PFSK-1 (cell line): Measurements from ENCODE around the gene RGS17.

Experiments
- SIN3A ChIP-seq: IDR thresholded peaks from 2 replicates; pipeline ENCODE4 v1.6.1; 2012; ENCODE audit warnings: mild to moderate bottlenecking, low read length, moderate library complexity, borderline replicate concordance; ENCODE audit not compliant: insufficient read depth
- TAF1 ChIP-seq: IDR thresholded peaks from 2 replicates; pipeline ENCODE4 v1.6.1; 2012; ENCODE audit warnings: low read length, control low read depth, borderline replicate concordance; ENCODE audit not compliant: insufficient read depth

DNA sequence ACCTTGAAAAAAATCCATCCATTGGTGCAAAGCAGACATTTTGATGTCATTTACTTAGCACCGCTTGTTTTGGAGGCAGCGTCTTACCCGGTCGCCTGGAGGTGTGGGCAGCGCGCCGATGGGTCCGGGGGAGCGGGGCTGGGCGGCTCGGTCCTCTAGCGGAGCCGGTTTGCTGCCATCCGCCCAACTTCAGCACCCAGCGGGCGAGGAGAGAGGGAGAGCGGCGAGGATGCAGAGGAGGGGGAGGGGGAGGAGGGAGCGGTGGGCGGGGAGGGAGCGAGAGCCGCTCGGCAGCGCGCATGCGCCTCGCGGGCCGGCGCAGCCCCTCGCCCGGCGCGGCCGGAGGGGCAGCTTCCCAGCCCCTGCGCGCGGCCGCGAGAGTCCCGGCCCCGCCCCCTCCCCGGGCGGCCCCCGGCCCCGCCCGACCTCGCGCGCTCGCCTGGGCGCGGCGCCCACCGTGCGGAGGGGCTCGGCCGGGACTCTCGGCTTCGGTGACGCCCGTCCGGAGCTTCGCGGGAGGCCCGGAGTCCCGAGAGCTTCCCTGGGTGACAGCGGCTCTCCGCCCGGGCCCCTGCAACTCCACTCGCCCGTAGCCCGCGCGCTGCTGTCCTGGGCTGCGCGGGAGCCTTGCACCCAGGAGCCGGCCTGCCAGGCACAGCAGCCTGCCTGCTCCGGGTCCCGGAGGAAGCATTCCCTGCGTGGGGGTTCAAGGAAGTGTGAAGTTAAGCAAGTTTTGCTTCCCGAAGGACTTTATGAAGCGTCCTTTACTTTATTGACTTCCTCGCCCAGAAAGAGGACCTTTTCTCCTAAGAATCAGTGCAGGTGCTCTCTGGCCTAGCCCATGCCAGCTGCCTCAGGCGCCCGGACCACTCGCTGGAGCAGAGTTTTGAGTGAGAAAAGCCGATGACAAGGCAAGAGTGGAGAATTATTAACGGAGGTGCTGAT lies at the start of gene RGS17:
- 0 out of 2 replicates have a peak, but pooled peaks have one; percentile 11 for TF ChIP-seq SIN3A
- TF ChIP-seq TAF1 = no peak
